Stomach smooth muscle (tissue), 2 donors: ENCODE measurements around the gene IPO4.

Experiments used
- H3K27ac ChIP-seq: one replicate; pipeline ENCODE4 v1.7.0; 2013; ENCODE audit warnings: mild to moderate bottlenecking, low read length, inconsistent platforms
- H3K27me3 ChIP-seq, 2 donors: one replicate each; pipeline ENCODE4 v1.7.0; 2013; ENCODE audit warnings: low read length in 2 of 2; ENCODE audit not compliant: insufficient read depth in 2 of 2, control insufficient read depth in 1 of 2
- H3K36me3 ChIP-seq, 2 donors: one replicate each; pipeline ENCODE4 v1.7.0; 2013; ENCODE audit warnings: low read length in 2 of 2; ENCODE audit not compliant: control insufficient read depth in 2 of 2, insufficient read depth in 2 of 2
- H3K4me1 ChIP-seq: one replicate; pipeline ENCODE4 v1.7.0; 2013; ENCODE audit warnings: low read length; ENCODE audit not compliant: control insufficient read depth, insufficient read depth
- H3K4me3 ChIP-seq, 2 donors: one replicate each; pipeline ENCODE4 v1.7.0; 2013; ENCODE audit warnings: low read length in 2 of 2
- H3K9ac ChIP-seq, 2 donors: one replicate each; pipeline ENCODE4 v1.7.0; 2013; ENCODE audit warnings: low read length in 2 of 2, mild to moderate bottlenecking in 1 of 2
- H3K9me3 ChIP-seq, 2 donors: one replicate each; pipeline ENCODE4 v1.7.0; 2013; ENCODE audit warnings: low read length in 2 of 2; ENCODE audit not compliant: control insufficient read depth in 2 of 2
- donor health status: healthy.
- donor health status: Pancreatic carcinoma.

IPO4 gene

GRCh38 chr14:24132976-24133375 is 55.6 kb downstream of the IPO4 start:
- Histone ChIP-seq H3K36me3 (peaks cover 7 to 8% of the 10 kb centered on the region in 2 donors), H3K27ac (no peak overlapping the region), H3K4me1 (peaks cover 23% of the 10 kb centered on the region), H3K27me3 (no peaks in the 10 kb centered on the region), H3K9ac (no peak overlapping the region), H3K4me3 (no peak overlapping the region), H3K9me3 (no peaks in the 10 kb centered on the region)

GRCh38 chr14:24132061-24132685 is 56.4 kb downstream of the IPO4 start:
- H3K27me3 ChIP-seq = no peaks in the 10 kb centered on the region
- H3K9me3 ChIP-seq = no peaks in the 10 kb centered on the region
- no peaks in the 10 kb centered on the region for H3K36me3 ChIP-seq
- peaks cover 15% of the 10 kb centered on the region for H3K4me1 ChIP-seq
- H3K27ac ChIP-seq = no peak overlapping the region
- no peak overlapping the region for H3K4me3 ChIP-seq
- H3K9ac ChIP-seq = no peak overlapping the region

- Histone ChIP-seq H3K9ac (no peak overlapping the region), H3K27ac (no peak overlapping the region), H3K4me3 (no peak overlapping the region), H3K9me3 (no peaks in the 10 kb centered on the region), H3K36me3 (no peaks in the 10 kb centered on the region), H3K4me1 (peaks cover 9% of the 10 kb centered on the region), H3K27me3 (no peaks in the 10 kb centered on the region)
Observed at GRCh38 chr14:24131549-24131966, 57.1 kb downstream of the IPO4 start.

- Histone ChIP-seq H3K27me3 (no peaks in the 10 kb centered on the region), H3K36me3 (no peaks in the 10 kb centered on the region), H3K9me3 (no peaks in the 10 kb centered on the region), H3K4me1 (peaks cover 5% of the 10 kb centered on the region), H3K9ac (no peak overlapping the region), H3K4me3 (no peak overlapping the region), H3K27ac (no peak overlapping the region)
Observed at GRCh38 chr14:24130717-24131548, 57.7 kb downstream of the IPO4 start.

GRCh38 chr14:24130380-24130716 is 58.3 kb downstream of the IPO4 start, which contains the start of gene FITM1:
Gene FITM1, plus strand, starts transcription at chr14:24130659. Its CDS starts 905 bp downstream, at chr14:24131564.
- Histone ChIP-seq H3K36me3 (no peaks in the 10 kb centered on the region), H3K9me3 (no peaks in the 10 kb centered on the region), H3K27ac (no peak within 1 kb of the TSS), H3K27me3 (no peaks in the 10 kb centered on the region), H3K9ac (no peak within 1 kb of the TSS), H3K4me3 (no peak within 1 kb of the TSS), H3K4me1 (peaks cover 1% of the 10 kb centered on the region)
